CD4-positive, alpha-beta T cell treated with Interleukin-2 at 100 ng/mL for 4 hours (primary cell): Measurements from ENCODE around the gene RUFY3.

Source experiments
- DNase-seq: peaks from one replicate; pipeline ENCODE4 v3.0.0-alpha.2; 2020; ENCODE audit warnings: low spot score

The RUFY3 gene

DNA sequence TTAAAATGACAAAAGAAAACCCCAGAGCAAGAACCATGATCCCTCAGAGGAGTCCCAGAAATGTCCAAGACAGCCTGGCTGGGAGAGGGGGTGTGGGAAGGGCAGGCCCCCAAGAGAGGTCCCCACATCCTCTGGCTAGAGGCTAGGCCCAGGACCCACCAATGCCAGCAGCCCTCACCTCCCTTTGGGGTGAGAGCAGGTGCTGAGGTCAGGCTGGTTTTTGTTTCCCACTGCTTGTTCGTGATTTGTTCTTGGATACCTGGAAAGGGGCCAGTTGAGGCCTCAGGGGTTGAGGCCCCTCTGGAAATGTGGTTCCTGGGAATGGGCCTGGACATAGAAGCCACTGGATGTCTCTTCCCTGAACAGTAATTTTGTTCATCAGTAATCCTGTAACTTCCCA lies 120.2 kb downstream of the RUFY3 start:
- DNase-seq = no peak

DNA sequence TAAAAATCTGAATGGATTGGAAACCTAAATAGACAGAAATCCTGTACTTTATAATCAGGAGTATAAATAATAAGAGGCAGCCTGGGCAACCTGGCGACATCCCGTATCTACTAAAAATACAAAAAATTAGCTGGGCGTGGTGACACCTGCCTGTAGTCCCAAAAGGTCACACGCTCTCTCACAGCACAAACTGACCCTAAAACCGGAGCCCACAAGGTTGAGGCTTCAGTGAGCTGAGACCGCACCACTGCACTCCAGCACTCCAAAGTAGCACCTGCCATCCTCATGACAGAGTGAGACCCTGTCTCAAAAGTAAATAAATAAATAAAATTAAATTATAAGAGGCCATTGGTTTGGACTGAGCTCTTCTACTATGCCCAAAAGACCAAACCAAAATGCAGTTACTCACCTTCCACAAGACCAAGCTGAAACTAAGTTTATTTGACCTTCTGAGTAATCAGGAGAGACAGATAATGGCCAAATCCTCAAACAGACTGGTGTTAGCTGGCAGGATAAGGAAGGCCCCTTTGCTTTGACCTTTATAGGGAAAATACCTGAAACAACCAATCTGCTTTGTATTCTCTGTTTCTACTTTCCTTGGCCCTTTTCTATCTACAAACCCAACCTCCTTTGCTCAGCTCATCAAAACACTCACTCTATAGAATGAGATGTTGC lies 121.1 kb downstream of the RUFY3 start:
- no peak for DNase-seq

- DNase-seq = no peak
Observed at GRCh38 chr4:70844180-70844579, 122.4 kb downstream of the RUFY3 start.

- no peak for DNase-seq
Observed at GRCh38 chr4:70849291-70849690, 127.5 kb downstream of the RUFY3 start.

- DNase-seq = no peak
Observed at GRCh38 chr4:70855464-70855863, 133.7 kb downstream of the RUFY3 start.
